HG02623 (cell line): Measurements from ENCODE around the gene IFNL4.
"Not testable (repeated sequence)": the region's sequence is repeated elsewhere in the genome, so short reads cannot be mapped to it uniquely, and the experiment has no call there.

Source experiments
- ATAC-seq: cut with Tn5 transposase; IDR thresholded peaks from one replicate; pipeline ENCODE4 v1.9.1; 2021; ENCODE audit warnings: moderate library complexity; ENCODE audit not compliant: unreplicated experiment

The IFNL4 gene

DNA sequence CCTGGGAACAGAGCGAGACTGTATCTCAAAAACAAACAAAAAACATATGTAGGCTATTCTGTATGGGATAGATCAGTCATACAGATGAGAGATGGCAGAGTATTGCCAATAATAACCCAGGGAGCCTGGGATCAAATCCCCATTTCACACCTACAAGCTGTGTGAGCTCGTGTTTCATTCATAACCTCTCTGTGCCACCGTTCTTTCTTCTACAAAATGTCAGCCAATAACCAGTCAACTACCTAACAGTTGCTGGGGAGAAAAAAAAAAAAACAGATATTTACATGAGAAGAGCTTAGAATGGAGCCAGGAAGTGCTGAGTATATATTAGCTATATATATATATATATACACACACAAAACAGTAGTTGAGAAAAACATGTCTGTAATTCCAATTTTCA is 13.0 kb upstream of the IFNL4 start:
- no peak for ATAC-seq

DNA sequence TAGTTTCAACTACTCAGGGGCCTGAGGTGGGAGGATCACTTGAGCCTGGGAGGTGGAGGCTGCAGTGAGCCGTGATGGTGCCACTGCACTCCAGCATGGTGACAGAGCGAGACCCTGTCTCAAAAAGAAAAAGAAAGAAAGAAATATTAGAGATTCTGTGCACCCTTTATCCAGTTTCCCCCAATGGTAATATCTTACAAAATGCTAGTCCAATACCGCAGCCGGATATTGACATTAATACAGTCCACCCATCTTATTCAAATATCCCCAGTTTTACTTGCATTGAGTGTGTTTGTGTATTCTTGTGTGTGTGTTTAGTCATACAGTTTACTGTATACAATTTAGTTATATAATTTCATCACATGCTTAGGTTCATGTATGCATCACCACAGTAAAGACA is 8.6 kb upstream of the IFNL4 start:
- no peak for ATAC-seq

DNA sequence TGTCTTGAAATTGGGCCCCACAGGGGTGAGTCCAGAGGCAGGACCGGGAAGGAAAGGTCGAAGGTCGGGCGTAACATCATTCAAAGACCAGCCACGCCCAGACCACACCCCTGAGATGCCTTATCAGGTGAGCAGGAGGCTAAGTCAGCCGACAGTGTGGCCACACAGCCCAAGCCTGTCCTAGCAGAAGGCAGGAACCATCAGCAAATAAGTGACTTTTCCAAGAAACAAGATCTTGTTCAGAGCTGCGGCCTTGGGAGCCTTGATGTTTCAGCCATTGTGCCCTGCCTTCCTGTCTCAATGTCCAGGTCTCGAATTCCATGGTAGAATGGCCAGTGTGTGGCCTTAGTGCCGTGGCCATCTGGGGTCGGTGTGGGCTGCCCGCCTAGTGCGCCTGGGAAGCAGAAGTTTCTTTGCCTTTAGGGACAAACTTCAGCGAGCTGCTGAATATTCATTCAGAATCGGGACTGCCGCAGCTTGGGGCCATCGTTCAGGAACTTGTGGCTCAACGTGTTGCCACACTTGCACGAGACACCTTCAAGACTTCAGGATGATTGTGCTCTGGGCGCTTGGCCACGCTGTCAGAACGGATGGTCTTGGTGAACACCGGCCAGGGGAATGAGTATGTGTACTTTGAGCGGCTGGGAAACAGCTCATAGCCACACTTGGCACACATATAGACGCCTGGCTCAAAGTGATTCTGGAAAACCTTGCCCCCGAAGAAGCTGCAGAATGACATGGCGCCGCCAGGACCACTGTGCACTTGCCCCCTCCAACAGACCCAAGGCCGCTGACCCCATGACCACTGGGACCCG is 6.1 kb upstream of the IFNL4 start:
- ATAC-seq, result no peak

DNA sequence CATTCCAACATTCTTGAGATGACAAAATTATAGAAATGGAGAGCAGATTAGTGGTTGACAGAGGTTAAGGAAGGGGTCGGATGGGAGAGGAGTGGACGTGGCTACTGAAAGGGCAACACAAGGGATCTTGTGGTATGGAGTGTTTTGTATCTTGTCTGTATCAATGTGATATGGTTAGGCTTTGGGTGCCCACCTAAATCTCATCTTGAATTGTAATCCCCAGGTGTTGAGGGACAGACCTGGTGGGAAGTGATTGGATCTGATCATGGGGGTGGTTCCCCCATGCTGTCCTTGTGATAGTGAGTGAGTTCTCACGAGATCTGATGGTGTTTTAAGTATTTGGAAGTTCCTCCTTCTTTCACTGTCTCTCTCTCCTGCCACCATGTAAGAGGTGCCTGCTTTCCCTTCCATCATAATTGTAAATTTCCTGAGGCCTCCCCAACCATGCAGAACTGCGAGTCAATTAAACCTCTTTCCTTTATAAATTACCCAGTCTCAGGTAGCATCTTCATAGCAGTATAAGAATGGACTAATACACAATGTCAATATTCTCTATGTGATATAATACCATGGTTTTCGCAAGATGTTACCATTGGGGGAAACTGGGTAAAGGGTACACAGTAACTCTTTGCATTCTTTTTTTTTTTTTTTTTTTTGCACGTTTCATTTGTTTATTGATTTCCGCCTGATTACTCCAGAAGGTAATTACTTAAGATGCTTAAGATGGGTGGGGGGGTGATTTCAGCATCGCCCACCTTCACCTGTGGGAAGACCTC is 4.9 kb upstream of the IFNL4 start:
- no peak for ATAC-seq

DNA sequence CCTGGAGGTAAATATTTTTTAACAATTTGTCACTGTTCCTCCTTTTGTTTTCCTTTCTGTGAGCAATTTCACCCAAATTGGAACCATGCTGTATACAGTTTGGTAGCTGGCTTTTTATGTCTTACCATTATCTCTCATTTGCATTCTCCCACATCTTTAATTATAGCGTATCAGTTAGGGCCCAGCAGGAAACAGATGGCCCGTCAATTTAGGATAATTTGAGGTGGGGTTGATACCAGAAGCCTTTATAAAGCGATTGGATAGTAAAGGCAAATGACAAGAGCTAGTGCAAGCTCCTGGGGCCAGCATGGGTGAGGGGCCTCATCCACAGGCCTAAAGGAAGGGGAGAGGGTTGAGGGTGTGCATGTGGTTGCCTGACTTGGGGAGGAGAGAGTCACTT is 3.8 kb upstream of the IFNL4 start:
- ATAC-seq, result no peak

DNA sequence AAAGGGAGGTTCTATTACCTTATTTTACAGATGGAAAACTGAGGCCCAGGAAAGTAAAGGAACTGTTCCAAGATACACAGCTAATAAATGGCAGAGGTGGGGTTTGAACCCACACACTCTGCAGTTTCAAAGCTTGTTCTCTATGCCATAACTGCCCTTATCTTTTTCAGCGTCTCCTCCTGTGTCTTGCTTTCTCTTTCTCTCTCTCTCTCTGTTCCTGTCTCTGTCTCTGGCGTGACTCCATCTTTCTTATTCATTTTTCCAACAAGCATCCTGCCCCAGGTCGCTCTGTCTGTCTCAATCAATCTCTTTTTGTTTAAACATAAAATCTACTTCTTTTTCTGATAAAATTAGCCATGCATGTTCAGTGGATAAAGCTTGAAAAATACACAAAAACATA is 3.2 kb upstream of the IFNL4 start:
- ATAC-seq, result no peak

DNA sequence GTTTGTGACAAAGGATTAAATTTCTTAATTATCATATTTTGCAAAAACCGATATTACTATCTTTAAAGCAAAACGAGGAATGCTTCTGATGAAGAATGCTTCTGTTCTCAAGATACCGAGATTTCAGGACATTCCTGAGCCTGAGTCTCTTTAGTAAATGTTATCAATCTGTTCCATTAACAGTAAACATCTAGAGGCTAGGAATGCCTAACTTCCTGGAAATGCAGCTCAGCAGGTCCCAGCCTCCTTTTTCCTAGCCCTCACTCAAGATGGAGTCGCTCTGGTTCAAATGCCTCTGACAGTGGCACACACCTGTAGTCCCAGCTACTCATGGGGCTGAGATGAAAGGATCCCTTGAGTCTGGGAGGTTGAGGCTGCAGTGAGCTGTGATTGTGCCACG is 2.4 kb upstream of the IFNL4 start:
- no peak for ATAC-seq

DNA sequence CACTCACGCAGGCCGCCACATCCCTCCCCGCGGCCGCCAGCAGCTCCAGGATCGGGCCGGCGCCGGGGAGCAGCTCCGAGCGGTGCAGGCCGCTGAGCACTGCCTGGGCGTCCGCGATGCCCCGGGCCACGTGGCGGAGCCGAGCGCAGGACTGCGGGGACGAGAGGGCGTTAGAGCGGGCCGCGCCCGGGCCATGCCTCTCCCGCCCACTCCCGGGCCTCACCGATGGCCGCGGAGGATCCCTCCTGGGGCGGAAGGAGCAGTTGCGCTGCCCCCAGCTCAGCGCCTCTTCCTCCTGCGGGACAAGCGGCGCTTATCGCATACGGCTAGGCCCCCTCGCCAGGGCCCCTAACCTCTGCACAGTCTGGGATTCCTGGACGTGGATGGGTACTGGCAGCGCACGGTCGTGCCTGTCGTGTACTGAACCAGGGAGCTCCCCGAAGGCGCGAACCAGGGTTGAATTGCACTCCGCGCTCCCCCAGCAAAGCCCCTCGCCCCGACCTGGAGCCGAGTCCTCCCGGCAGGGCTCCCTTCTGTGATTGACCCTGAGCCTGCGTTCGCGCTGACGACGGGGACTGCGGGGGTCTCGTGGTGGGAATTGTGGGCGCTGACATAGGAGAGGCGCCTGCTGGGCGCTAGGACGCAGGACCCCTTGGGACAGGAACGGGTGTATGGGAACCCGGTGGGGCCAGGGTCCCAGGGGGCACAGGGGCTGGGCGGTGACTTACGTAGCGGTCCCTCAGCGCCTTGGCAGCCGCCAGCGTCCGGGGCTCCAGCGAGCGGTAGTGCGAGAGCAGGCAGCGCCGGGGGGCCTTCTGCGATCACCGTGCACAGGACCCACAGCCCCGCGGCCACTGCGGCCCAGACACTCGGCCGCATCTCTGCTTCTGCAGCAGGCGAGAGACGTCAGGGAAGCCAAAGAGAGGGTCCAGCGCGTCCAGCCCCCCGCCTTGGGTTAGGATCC is 673 bp downstream of the IFNL4 start:
- ATAC-seq, result no peak

DNA sequence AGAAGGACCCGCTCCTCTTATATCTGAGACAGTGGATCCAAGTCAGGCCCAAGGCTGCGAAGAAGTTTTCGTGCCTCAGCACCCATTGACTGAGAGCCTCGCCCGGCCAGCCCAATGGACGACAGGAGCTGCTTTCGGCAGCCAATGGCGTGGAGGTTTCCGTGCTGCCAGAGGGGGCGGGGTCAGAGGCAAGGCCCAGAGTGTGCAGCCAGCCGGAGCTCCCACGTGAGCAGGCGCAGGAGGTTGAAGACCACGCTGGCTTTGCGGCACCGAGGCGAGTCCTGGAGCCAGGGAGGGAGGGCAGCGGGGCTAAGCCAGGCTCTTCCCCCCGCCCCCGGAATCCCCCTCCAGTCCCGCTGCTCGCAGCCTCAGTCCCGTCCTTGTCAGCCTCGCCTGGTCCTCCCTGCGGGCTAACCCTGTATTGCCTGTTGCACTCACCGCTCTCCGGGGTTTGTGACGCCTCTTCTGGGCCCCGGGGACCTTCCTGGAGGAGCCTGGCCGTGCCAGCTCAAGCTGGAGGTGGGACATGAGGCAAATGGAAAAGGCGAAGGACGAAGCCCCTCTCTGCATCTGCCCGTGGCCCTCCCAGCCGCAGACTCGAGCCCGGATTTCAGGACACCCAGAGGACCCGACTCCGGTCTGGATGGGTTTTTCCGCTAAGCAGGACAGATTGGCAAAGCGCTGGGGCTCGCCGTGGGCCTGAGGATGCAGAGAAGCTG is 1.5 kb downstream of the IFNL4 start:
- ATAC-seq, result no peak

DNA sequence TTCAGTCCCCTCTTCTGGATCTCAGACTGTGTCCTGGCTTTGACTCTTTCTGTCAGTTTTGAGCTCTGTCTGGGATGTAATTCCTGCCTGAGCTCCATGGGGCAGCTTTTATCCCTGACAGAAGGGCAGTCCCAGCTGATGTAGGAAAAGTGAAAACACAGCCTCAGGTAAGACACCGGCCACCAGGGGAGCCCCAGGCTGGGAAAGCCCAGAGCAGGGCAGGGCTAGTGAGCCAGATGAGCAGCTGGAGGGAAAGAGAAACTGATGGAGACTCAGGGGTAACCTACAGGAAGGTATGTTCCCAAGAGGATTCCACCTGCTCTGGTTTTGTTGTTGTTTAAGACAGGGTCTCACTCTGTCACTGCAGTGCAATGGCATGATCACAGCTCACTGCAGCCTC is 3.5 kb downstream of the IFNL4 start:
- not testable (repeated sequence) for ATAC-seq

DNA sequence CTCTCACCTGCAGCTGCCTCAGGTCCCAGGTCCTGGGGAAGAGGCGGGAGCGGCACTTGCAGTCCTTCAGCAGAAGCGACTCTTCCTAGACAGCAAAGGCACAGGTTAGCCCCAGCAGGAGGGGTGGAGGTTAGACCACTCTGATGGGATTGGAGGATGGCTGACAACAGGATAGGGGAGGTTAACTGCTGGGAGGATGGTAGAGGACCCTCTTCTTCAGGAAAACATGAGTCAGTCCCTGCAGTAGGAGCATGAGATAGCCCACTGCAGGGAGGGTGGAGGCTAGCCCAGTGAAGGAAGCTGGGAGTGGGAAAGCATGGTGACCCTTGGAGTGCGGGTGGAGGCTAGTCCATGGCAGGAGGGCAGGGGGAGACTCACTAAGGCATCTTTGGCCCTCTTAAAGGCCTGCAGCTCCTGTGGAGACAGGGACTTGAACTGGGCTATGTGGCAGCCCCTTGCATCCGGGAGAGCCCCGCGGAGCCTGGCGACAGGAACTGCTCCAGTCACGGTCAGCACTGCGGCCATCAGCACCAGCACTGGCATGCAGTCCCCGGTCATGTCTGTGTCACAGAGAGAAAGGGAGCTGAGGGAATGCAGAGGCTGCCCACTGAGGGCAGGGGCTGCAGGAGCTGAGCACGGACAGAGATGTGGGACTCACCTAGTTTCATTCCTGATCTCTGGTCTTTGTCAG is 4.1 kb downstream of the IFNL4 start, which contains the start of gene IFNL3:
Gene IFNL3 (minus strand): TSS at position 597 of the 691 bp plus-strand sequence. CDS start 39 bp downstream, at position 558.
- ATAC-seq, result not testable (repeated sequence)

DNA sequence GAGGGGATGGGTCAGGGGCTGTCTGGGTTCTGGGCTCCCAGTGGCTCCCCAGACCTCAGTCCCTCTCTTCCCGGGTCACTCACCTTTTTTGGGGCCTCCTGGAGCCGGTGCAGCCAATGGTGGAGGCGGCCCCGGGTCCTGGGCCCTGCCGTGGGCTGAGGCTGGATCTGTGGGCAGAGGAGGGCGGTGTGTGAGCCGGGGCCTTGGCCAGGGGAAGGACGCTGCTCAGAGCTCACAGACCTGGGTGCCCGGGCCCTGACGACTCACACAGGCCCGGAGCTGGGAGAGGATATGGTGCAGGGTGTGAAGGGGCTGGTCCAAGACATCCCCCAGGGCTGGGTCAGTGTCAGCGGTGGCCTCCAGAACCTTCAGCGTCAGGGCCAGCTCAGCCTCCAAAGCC is 4.9 kb downstream of the IFNL4 start:
- ATAC-seq, result not testable (repeated sequence)

DNA sequence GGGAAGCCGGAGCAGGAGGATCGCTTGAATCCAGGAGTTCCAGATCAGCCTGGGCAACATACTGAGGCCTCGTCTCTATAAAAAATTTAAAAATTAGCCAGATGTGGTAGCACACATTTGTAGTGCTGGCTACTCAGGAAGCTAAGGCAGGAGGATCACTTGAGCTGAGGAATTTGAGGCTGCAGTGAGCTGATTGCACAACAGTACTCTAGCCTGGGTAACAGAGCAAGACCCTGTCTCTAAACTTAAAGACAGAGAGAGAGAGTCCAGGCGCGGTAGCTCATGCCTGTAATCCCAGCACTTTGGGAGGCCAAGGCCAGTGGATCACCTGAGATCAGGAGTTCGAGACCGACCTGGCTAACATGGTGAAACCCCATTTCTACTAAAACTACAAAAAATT is 8.2 kb downstream of the IFNL4 start:
- ATAC-seq, result no peak

DNA sequence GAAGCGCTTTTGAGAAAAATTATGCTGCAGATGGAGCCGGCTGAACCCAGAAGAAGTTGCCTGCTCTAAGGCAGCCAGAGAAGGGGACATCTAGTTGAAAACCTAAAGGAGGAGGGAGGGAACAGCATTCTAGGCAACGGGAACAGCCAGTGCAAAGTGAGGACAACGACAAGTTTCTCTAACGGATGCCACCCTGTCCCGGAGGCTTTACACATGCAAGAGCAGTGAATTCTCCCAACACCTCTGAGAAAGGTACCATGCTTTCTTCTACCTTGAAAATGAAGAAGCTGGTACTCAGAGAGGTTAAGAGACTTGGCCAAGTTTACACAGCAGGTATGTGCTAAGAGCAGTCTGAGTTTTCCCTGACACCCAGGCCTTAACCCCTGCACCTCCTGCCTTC is 9.7 kb downstream of the IFNL4 start:
- no peak for ATAC-seq

DNA sequence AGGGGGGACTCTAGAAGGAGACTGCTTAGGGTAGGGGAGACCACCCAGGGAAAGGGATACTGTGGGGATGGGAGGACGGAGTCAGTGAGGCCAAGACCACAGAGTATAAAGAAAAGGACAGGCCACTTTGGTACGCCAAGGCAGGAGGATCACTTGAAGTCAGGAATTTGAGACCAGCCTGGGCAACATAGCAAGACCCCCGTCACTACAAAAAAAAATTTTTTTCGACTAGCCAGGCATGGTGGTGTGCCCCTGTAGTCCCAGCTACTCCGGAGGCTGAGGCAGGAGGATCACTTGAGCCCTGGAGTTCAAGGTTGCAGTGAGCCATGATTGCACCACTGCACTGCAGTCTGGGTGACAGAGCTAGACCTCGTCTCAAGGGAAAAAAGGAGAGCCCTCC is 10.4 kb downstream of the IFNL4 start:
- no peak for ATAC-seq

DNA sequence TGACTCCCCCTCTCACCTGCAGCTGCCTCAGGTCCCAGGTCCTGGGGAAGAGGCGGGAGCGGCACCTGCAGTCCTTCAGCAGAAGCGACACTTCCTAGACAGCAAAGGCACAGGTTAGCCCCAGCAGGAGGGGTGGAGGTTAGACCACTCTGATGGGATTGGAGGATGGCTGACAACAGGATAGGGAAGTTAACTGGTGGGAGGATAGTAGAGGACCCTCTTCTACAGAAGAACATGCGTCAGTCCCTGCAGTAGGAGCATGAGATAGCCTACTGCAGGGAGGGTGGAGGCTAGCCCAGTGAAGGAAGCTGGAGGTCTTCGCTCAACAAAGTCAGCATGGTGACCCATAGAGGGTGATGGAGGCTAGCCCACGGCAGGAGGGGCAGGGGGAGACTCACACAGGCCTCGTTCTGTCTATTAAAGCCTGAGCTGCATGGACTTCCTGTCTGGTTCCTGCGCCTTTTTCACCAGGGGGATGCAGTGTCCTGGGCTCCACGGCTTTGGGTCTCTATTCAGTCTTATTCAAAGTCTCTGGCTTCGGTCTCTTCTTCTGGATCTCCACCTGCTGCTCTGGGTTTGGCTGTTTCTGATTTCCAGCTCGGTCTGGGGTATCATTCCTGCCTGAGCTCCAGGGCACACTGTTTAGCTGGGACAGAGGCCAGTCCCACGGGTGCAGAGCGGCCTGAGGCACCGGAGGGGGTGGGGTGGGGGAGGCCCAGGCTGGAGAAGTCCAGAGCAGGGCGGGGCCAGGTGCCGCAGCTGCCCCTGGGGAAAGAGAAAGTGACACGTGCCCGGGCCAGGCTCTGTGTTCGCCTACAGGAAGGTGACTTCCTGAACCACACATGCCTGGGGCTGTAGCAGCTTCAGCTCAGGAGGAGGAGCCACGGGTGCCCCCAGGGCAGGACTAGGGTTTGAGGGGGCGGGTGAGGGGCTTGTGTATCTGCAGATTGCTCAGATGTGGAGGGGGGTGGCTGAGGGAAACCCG is 11.2 kb downstream of the IFNL4 start:
- no peak for ATAC-seq

DNA sequence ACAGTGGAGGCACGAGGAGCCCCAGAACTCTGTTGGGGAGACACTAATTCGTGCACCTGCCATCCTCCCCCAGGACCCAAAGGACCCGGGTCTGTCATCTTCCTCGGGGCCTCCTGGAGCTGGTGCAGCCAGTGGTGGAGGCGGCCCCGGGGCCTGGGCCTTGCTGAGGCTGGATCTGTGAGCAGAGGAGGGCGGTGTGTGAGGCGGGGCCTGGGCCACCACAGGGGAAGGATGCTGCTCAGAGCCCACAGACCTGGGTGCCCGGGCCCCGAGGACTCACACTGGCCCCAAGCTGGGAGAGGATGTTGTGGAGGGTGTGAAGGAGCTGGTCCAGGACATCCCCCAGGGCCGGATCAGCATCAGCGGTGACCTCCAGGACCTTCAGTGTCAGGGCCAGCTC is 12.1 kb downstream of the IFNL4 start:
- no peak for ATAC-seq

DNA sequence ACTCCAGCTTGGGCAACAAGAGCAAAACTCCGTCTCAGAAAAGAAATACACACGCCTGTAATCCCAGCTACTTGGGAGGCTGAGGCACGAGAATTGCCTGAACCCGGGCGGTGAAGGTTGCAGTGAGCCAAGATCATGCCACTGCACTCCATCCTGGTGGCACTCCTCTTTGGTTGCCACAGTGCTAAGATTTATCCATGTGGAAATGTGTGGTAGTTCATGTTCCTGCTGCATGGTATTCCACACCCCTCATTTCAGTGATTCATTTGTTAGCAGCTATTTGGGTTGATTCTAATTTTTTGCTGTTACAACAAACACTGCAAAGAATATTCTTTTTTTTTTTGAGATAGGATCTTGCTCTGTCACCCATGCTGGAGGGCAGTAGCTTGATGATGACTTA is 15.9 kb downstream of the IFNL4 start:
- no peak for ATAC-seq
